GM12878 (cell line): ENCODE data around the gene CPSF4. TPM values are rescaled to one million over a fixed set of nuclear protein-coding genes. Genes with fewer than 3 reads are reported as not detected.

Experiments
- ATAC-seq: fragments of 200-7000 bp; cut with Tn5 transposase; 3 replicates; pipeline ENCODE4 v1.9.1; 2020; ENCODE audit warnings: mild to moderate bottlenecking, moderate library complexity
- BruUV-seq: library from RNA; stranded (reverse); fragments of 400-500 nt; replicated peaks from 2 replicates; lab custom pipeline; 2021; lab: Mats Ljungman, UMichigan
- CTCF ChIA-PET: fragments of 300-600 bp; sonication (Branson Sonifier 250); formaldehyde crosslinking; extraction: SDS; loops from one replicate; lab custom pipeline; 2021; ENCODE audit warnings: inconsistent platforms; lab: Yijun Ruan, JAX
- POLR2A ChIA-PET: fragments of 350-600 bp; formaldehyde crosslinking; extraction: SDS; loops from one replicate; lab custom pipeline; 2021; ENCODE audit warnings: inconsistent platforms; lab: Charles Lee
- RAD21 ChIA-PET: fragments of 300-600 bp; sonication (Branson Sonifier 250); formaldehyde crosslinking; loops from one replicate; lab custom pipeline; 2023; ENCODE audit warnings: antibody characterized with exemption; ENCODE audit not compliant: unreplicated experiment; lab: Charles Lee
- SMC1A ChIA-PET: fragments of 300-600 bp; sonication (Branson Sonifier 250); formaldehyde crosslinking; loops from one replicate; lab custom pipeline; 2023; ENCODE audit not compliant: unreplicated experiment, uncharacterized antibody; lab: Charles Lee
- DNase-seq: peaks from one replicate; pipeline ENCODE4 v3.0.0-alpha.2; 2011; ENCODE audit warnings: low read depth, low spot score
- FAIRE-seq: peaks from 3 replicates; lab custom pipeline; 2011; peaks lifted over from hg19 to GRCh38; lab: Jason Lieb, UNC
- H2AFZ ChIP-seq: 2 replicates; pipeline ENCODE4 v1.6.0; 2011; ENCODE audit warnings: low read depth, low read length, control low read depth; ENCODE audit not compliant: control insufficient read depth
- H3K27ac ChIP-seq: 2 replicates; pipeline ENCODE4 v1.5.1; 2011; ENCODE audit warnings: control low read depth; ENCODE audit not compliant: control insufficient read depth, insufficient read depth
- H3K27me3 ChIP-seq, 2 experiments: replicated peaks in 1 of 2; 2 replicates each; pipeline versions ENCODE4 v1.6.0 to v1.6.1; 2011; ENCODE audit warnings: low read length in 1 of 2; ENCODE audit not compliant: control insufficient read depth in 2 of 2, insufficient read depth in 2 of 2
- H3K36me3 ChIP-seq, 2 experiments: 2 replicates each; pipeline ENCODE4 v1.5.1; 2011; ENCODE audit warnings: low read length in 1 of 2; ENCODE audit not compliant: control insufficient read depth in 2 of 2, insufficient read depth in 2 of 2
- H3K4me1 ChIP-seq: 2 replicates; pipeline ENCODE4 v1.6.1; 2011; ENCODE audit warnings: mild to moderate bottlenecking, low read length, moderate library complexity, mixed read lengths; ENCODE audit not compliant: control insufficient read depth, insufficient read depth
- H3K4me2 ChIP-seq: 2 replicates; pipeline ENCODE4 v1.6.0; 2011; ENCODE audit warnings: control low read depth; ENCODE audit not compliant: control insufficient read depth, insufficient read depth
- H3K4me3 ChIP-seq: fragments of 200-600 bp; sonication (generic); 2 replicates; pipeline ENCODE4 v1.5.1; 2016
- H3K79me2 ChIP-seq: 2 replicates; pipeline ENCODE4 v1.6.0; 2011; ENCODE audit warnings: low read length; ENCODE audit not compliant: control insufficient read depth, insufficient read depth
- H3K9ac ChIP-seq: 2 replicates; pipeline ENCODE4 v1.8.0; 2011; ENCODE audit warnings: low read length, control low read depth, mixed read lengths; ENCODE audit not compliant: control insufficient read depth, insufficient read depth
- H3K9me3 ChIP-seq: replicated peaks from 3 replicates; pipeline ENCODE4 v1.5.1; 2011; ENCODE audit warnings: mild to moderate bottlenecking, low read length; ENCODE audit not compliant: control insufficient read depth, insufficient read depth
- H4K20me1 ChIP-seq: 2 replicates; pipeline ENCODE4 v1.6.0; 2011; ENCODE audit not compliant: control insufficient read depth, insufficient read depth
- CHD1 ChIP-seq: IDR thresholded peaks from 2 replicates; pipeline ENCODE4 v1.6.1; 2012; ENCODE audit warnings: low read depth, low read length, improper control_type of control experiment
- MEF2A ChIP-seq: IDR thresholded peaks from 2 replicates; pipeline ENCODE4 v1.6.1; 2011; ENCODE audit warnings: low read depth, mild to moderate bottlenecking, low read length, moderate library complexity; ENCODE audit not compliant: insufficient read depth
- MYC ChIP-seq: IDR thresholded peaks from 2 replicates; pipeline ENCODE4 v1.6.1; 2011; ENCODE audit warnings: mild to moderate bottlenecking, low read length, moderate library complexity, inconsistent platforms; ENCODE audit not compliant: insufficient read depth, insufficient replicate concordance, insufficient read length, severe bottlenecking
- RB1 ChIP-seq: fragments of 450-650 bp; formaldehyde crosslinking; IDR thresholded peaks from 2 replicates; pipeline ENCODE4 v1.6.1; 2017; ENCODE audit warnings: mild to moderate bottlenecking, borderline replicate concordance
- REST ChIP-seq: IDR thresholded peaks from 2 replicates; pipeline ENCODE4 v1.6.1; 2012; ENCODE audit warnings: mild to moderate bottlenecking, low read depth, low read length
- SPI1 ChIP-seq: IDR thresholded peaks from 2 replicates; pipeline ENCODE4 v1.6.1; 2011; ENCODE audit warnings: low read depth, mild to moderate bottlenecking, low read length, moderate library complexity, borderline replicate concordance; ENCODE audit not compliant: insufficient read depth
- USF1 ChIP-seq: IDR thresholded peaks from 2 replicates; pipeline ENCODE4 v1.6.1; 2011; ENCODE audit warnings: borderline replicate concordance, low read depth, mild to moderate bottlenecking, moderate library complexity, mixed read lengths, low read length; ENCODE audit not compliant: insufficient read depth; ENCODE audit errors: extremely low read length
- USF2 ChIP-seq: IDR thresholded peaks from 2 replicates; pipeline ENCODE4 v1.6.1; 2011; ENCODE audit warnings: low read depth, low read length, improper control_type of control experiment, borderline replicate concordance
- ZNF384 ChIP-seq: IDR thresholded peaks from 2 replicates; pipeline ENCODE4 v1.6.1; 2012; ENCODE audit warnings: low read depth, mild to moderate bottlenecking, low read length, improper control_type of control experiment, borderline replicate concordance
- ZSCAN29 ChIP-seq: fragments of 450-650 bp; IDR thresholded peaks from 2 replicates; pipeline ENCODE4 v1.6.1; 2017; ENCODE audit warnings: mild to moderate bottlenecking, moderate library complexity
- WGBS: methylation state at CpG from one replicate; pipeline ENCODE4 v1.1.6; 2016; ENCODE audit warnings: low lambda C conversion rate; ENCODE audit not compliant: insufficient replicate concordance, insufficient coverage; ENCODE audit errors: missing lambda C conversion rate; 5-methylcytosine and 5-hydroxymethylcytosine counted together
- in situ Hi-C: fragments of 300-500 bp; cut with MboI; formaldehyde crosslinking; loops from 9 replicates; pipeline ENCODE4 v1.14.3; 2018; ENCODE audit warnings: mixed read lengths
- intact Hi-C: fragments of 100-400 bp; cut with micrococcal nuclease; formaldehyde crosslinking; loops from one replicate; pipeline ENCODE4 v1.14.2; 2022; ENCODE audit not compliant: unreplicated experiment
- polyA plus RNA-seq, 11 experiments: library from polyadenylated mRNA; depleted of rRNA in 4 of 11; unstranded in 6 of 11; stranded (reverse) in 5 of 11; fragments of >200 nt; fragmentation: Nextera tagmentation in 4 of 11; fragmentation: Illumina TruSeq in 1 of 11; extraction: Ambion mirVana in 4 of 11; extraction: Trizol in 1 of 11; gene quantifications; 1 replicate in 1 of 11; 2 replicates in 10 of 11; pipeline versions ENCODE4 v1.2.1 to v1.2.3, GENCODE V29; 2011 to 2016; ENCODE audit warnings: inconsistent platforms in 2 of 11, missing spikeins in 2 of 11, low read depth in 1 of 11
- total RNA-seq, 4 experiments: library from RNA; depleted of rRNA in 3 of 4; stranded (reverse); fragments of >200 nt in 3 of 4; fragmentation: Illumina TruSeq in 1 of 4; extraction: Trizol in 1 of 4; gene quantifications; 2 replicates each; pipeline versions ENCODE4 v1.2.1 to v1.2.3, GENCODE V29; 2013 to 2021

The CPSF4 gene
- total and polyA plus RNA-seq, 10 of the 15 experiments (the other 5 are each of a cell fraction or from before 2014, with no cell fraction given): 13.6 to 70.1 (median 45.0) TPM

GRCh38 chr7:99453105-99453504 is 14.4 kb downstream of the CPSF4 start (continued):
- no peak for TF ChIP-seq USF1
- TF ChIP-seq ZSCAN29: no peak
- no peak for TF ChIP-seq MYC
- no peak for TF ChIP-seq MEF2A
- no peak for TF ChIP-seq RB1

- RAD21 ChIA-PET: no interaction called here
- Histone ChIP-seq H3K4me3 (no peak overlapping the region), H3K27me3 (no peaks in the 10 kb centered on the region), H3K4me1 (no peaks in the 10 kb centered on the region), H3K36me3 (peaks cover 36 to 40% of the 10 kb centered on the region in 2 experiments), H3K79me2 (peaks cover 16% of the 10 kb centered on the region), H2AFZ (no peak overlapping the region), H3K9ac (no peak overlapping the region), H3K9me3 (no peaks in the 10 kb centered on the region), H3K4me2 (no peak overlapping the region), H4K20me1 (no peaks in the 10 kb centered on the region), H3K27ac (no peak overlapping the region)
- 95% methylated on average over 9 of the region's 9 CpGs for WGBS
- POLR2A ChIA-PET: no interaction called here
- DNase-seq: no peak
- TF ChIP-seq ZNF384 (no peak), REST (no peak), SPI1 (no peak), CHD1 (no peak), USF2 (no peak)
- intact Hi-C loops: no loop called here
- in situ Hi-C loops: no loop called here
- SMC1A ChIA-PET: interaction anchor here (1.2 kb wide), 1 partner anchor 20 kb away, joined by 3 read pairs; no protein-coding TSS in a partner anchor
- no TSS peak for BruUV-seq
- CTCF ChIA-PET: no interaction called here
- no peak for ATAC-seq
- FAIRE-seq: no peak
These were observed 17.1 kb downstream of the CPSF4 start for GRCh38 chr7:99455874-99456273.
